GM20000 (cell line): ENCODE data around the gene PTPRCAP.
A peak's percentile ranks its signal among the peaks of the same experiment; 100 is the strongest.

Source experiments
- DNase-seq: peaks from one replicate; pipeline ENCODE4 v3.0.0; 2012; ENCODE audit warnings: low spot score
- CTCF ChIP-seq: IDR thresholded peaks from 2 replicates; pipeline ENCODE4 v1.5.1; 2012; ENCODE audit warnings: mild to moderate bottlenecking, control low read depth; ENCODE audit errors: extremely low read depth, missing control alignments

The PTPRCAP gene

GRCh38 chr11:67396259-67396581 lies 41.3 kb downstream of the PTPRCAP start:
- no peak for DNase-seq
- TF ChIP-seq CTCF = no peak

GRCh38 chr11:67395555-67396258 lies 41.8 kb downstream of the PTPRCAP start:
- no peak for DNase-seq
- TF ChIP-seq CTCF = no peak

GRCh38 chr11:67393990-67394389 lies 43.5 kb downstream of the PTPRCAP start:
- no peak for TF ChIP-seq CTCF
- no peak for DNase-seq

GRCh38 chr11:67393437-67393836 lies 44.0 kb downstream of the PTPRCAP start:
- TF ChIP-seq CTCF = no peak
- no peak for DNase-seq

- peak; percentile 12 for DNase-seq
- TF ChIP-seq CTCF = no peak
Observed at GRCh38 chr11:67392183-67392715, 45.2 kb downstream of the PTPRCAP start.

- no peak for TF ChIP-seq CTCF
- peak; percentile 98 for DNase-seq
Observed at GRCh38 chr11:67391304-67392182, 45.9 kb downstream of the PTPRCAP start, which contains the start of gene RAD9A. RAD9A (plus strand) TSS chr11:67391986; CDS start chr11:67392045, 59 bp downstream.

GRCh38 chr11:67390947-67391303 lies 46.6 kb downstream of the PTPRCAP start:
- no peak for TF ChIP-seq CTCF
- no peak for DNase-seq
